GM19043 (cell line): Measurements from ENCODE around the gene KRTAP4-5.
"Not testable (repeated sequence)": the region's sequence is repeated elsewhere in the genome, so short reads cannot be mapped to it uniquely, and the experiment has no call there.

Source experiments
- ATAC-seq: cut with Tn5 transposase; IDR thresholded peaks from one replicate; pipeline ENCODE4 v1.9.1; 2021; ENCODE audit warnings: low read depth; ENCODE audit not compliant: unreplicated experiment

KRTAP4-5 gene

GRCh38 chr17:41116297-41116696, 33.3 kb downstream of the KRTAP4-5 start:
- no peak for ATAC-seq

GRCh38 chr17:41111151-41111885, 38.3 kb downstream of the KRTAP4-5 start:
- ATAC-seq: no peak

- ATAC-seq: not testable (repeated sequence)
These were observed 40.8 kb downstream of the KRTAP4-5 start for GRCh38 chr17:41108728-41109386.

GRCh38 chr17:41107941-41108450, 41.6 kb downstream of the KRTAP4-5 start:
- no peak for ATAC-seq

- not testable (repeated sequence) for ATAC-seq
These were observed 44.3 kb downstream of the KRTAP4-5 start, which contains the start of gene KRTAP4-9 for GRCh38 chr17:41105347-41105746. TSS of gene KRTAP4-9 (plus strand) at chr17:41105389. CDS start at chr17:41105389, 0 bp downstream.

- ATAC-seq: not testable (repeated sequence)
These were observed 45.1 kb downstream of the KRTAP4-5 start for GRCh38 chr17:41104386-41105038.

GRCh38 chr17:41103896-41104295, 45.7 kb downstream of the KRTAP4-5 start:
- no peak for ATAC-seq

- ATAC-seq: no peak
These were observed 47.9 kb downstream of the KRTAP4-5 start, which contains the start of gene KRTAP4-16 for GRCh38 chr17:41101586-41102259. TSS of gene KRTAP4-16 (minus strand) at chr17:41102209. CDS start at chr17:41102209, 0 bp downstream.

- ATAC-seq: not testable (repeated sequence)
These were observed 49.7 kb downstream of the KRTAP4-5 start for GRCh38 chr17:41099682-41100480.
